ENCODE data around the gene NR5A1.

NR5A1 gene

DNA sequence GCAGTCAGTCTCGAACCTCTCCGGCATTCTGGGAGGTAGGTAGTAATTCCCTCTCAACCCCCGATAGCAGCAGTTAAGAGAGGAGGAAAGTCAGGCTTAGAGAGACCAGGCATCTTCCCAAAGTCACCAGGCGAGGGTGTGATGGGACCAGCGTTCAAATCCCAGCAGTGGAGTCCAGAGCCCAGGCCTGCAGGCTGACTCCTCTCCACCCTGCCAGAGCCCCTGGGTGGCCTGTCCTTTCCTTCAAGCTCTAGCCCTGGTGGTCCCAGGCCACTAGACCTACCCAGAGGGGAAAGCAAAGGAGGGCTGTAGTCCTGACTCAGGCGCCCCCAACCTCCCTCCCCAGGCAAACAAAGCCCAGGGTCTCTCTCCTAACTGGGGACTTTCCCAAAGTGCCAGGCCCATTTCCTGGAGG lies 4.2 kb upstream of the NR5A1 start:
- TF ChIP-seq, protein P1, sequence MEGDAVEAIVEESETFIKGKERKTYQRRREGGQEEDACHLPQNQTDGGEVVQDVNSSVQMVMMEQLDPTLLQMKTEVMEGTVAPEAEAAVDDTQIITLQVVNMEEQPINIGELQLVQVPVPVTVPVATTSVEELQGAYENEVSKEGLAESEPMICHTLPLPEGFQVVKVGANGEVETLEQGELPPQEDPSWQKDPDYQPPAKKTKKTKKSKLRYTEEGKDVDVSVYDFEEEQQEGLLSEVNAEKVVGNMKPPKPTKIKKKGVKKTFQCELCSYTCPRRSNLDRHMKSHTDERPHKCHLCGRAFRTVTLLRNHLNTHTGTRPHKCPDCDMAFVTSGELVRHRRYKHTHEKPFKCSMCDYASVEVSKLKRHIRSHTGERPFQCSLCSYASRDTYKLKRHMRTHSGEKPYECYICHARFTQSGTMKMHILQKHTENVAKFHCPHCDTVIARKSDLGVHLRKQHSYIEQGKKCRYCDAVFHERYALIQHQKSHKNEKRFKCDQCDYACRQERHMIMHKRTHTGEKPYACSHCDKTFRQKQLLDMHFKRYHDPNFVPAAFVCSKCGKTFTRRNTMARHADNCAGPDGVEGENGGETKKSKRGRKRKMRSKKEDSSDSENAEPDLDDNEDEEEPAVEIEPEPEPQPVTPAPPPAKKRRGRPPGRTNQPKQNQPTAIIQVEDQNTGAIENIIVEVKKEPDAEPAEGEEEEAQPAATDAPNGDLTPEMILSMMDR (IDR thresholded peaks at IDR 0.05; ENCODE audit: low read depth, low read length, missing control alignments), result no peak
- H3K4me3 ChIP-seq (ENCODE audit: low read depth, low read length), result no peak overlapping the region
- no peak for DNase-seq (ENCODE audit: low read depth)

DNA sequence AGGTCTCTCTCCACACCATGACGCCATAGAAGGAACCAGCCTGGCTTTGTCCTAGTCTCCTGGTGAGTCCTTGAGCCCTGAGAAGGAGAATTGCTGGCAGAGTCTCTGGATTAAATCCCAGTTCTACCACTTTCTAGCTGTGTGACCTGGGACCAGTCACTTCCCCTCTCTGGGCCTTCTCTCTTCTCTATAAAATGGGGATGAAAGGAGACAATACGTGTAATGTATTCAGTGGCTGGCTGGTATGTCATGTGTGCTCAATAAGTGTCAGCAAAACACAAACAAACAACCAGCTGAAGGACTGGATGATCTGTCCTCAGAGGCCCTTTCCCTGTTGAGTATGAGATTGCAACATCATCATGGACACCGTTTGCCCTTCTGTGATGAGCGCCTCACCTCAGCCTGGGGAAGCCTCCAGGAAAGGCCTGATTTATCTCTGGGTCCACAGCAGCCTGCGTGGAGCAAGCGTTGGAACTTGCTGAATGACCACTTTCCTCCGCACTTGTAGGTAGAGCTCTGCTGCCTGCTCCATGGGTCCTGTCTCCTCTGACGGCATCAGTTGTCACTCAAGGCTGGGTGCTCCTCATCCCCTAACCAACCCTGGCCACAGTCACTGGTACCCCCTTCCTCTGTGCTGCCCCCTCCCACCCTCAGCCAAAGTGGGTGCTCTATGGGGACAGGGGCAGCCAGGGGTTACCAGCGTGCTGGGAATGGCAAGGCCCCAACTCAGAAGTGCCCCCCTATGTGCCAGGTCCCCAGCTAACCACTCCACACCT lies 3.6 kb upstream of the NR5A1 start:
- TF ChIP-seq, protein P1 (IDR thresholded peaks at IDR 0.05; ENCODE audit: low read depth, low read length, missing control alignments), result no peak
- DNase-seq (ENCODE audit: low read depth), result no peak
- no peak overlapping the region for H3K4me3 ChIP-seq (ENCODE audit: low read depth, low read length)

DNA sequence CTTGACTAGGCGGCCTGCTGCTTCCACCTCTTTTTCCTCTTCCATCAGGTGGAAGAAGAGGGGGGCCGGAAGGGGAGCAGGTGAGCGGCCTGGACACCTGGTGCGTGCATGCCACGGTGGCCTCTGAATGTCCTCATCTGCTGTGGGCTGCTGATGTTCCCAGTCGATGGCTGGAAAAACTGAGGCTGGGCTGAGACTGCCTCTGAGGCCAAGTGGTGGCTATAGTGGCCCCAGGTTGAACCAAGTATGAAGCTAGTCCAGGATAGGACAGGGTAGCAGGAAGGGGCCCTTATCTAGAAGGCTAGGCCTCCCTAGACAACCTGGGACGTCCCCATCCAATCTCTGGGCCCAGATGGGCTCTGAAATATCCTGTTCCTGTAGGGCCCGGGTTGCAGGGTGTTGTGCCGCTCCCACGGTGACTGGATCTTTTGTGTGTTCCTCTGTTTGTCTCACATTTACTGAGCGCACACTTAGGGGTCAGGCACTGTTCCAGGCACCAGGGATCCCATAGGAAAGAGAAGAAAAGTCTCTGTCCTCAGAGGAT lies 753 bp upstream of the NR5A1 start:
- DNase-seq (ENCODE audit: low read depth), result no peak
- TF ChIP-seq, protein P1 (IDR thresholded peaks at IDR 0.05; ENCODE audit: low read depth, low read length, missing control alignments), result no peak

DNA sequence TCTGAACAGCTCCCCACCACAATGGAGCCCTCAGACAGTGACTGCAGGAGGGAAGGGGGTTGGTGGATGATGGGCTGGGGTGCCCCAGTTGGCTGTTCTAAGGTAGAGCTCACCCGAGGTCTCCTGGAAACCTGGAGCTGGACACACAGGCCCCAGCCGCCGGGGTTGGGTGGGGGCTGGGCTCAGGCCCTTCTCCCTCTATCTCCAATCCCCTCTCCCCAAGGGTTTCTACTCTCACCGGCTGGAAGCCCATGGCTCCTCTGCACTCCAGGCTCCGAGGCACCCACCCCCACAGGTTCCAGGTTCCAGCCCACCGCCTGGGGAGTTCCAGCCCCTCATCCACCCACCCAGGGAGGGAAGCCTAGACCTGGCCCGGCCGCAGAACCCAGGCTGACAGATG lies 766 bp downstream of the NR5A1 start:
- H3K4me3 ChIP-seq (ENCODE audit: low read depth, low read length), result no peak overlapping the region
- TF ChIP-seq, protein P1 (IDR thresholded peaks at IDR 0.05; ENCODE audit: low read depth, low read length, missing control alignments), result no peak
- DNase-seq (ENCODE audit: low read depth), result no peak

More for the DNA sequence above, 753 bp upstream of the NR5A1 start:
- H3K4me3 ChIP-seq (ENCODE audit: low read depth, low read length), result no peak overlapping the region

DNA sequence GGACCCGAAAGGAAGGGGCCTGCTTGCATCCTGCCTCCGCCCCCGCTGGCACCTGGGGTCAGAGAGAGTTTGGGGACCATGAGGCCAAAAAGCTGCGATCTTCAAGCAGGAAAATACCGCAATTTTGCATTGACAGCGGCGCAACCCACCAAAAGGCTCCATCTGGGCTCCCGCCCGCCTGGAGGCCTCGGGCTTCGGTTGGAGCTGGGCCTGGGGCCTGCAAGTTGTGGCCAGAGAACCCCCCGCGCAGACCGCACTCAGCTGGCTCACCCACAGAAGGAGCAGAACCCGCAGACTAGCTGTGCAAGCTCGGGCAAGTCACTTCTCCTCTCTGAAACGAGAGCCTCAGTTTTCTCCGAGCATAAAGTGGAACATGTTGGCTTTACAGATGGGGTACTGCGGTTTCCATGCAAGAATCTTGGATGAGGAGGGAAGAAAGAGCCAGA lies 1.3 kb downstream of the NR5A1 start:
- no peak for DNase-seq (ENCODE audit: low read depth)
- TF ChIP-seq, protein P1 (IDR thresholded peaks at IDR 0.05; ENCODE audit: low read depth, low read length, missing control alignments), result no peak
- no peak overlapping the region for H3K4me3 ChIP-seq (ENCODE audit: low read depth, low read length)

DNA sequence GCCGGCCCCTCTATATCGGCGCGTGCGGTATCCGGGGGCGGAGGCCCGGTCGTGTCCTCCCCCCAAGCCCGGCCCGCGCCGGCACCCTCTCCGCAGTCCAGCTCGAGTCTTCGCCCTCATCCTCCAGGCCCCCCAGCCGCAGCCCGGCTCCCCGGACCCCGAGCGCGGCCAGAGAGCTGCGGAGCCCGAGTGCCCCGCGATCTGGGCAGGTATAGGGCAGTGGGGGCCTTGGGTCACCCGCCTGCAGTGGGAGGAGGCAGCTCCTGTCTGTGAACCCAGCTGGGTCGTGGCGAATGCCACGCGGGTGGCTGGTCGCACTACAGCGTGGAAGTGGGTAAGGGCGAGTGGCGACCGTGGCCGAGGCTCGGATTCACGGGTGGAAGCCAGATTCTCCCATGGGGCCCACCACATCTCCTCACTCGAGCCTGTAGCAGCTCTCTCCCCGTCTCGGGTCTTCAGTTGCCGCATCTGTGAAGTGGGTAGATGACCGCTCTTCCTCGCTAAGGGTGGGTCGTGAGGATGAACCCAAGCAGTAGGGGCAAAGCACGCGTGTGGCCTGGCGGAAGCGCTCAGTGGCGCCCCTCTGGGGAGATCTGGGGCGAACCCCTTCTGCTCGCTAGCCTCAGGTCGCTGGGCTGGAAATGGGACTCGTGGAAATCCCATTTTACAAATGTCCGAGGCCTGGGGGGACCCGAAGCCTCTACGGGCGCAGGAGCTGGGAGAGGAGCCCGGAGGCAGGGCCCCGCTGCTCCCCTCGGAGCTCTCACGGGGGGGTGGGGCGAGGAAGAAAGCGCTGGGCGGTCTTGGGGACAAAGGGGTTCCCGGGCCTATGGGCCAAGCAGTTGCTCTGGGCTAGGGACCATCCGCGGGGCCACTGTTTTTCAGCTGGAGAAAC lies 1.9 kb downstream of the NR5A1 start:
- H3K4me3 ChIP-seq (ENCODE audit: low read depth, low read length), result no peak overlapping the region
- TF ChIP-seq, protein P1 (IDR thresholded peaks at IDR 0.05; ENCODE audit: low read depth, low read length, missing control alignments), result no peak
- DNase-seq (ENCODE audit: low read depth), result no peak
